RKO (cell line): ENCODE results near the gene SPTA1.

Experiments used
- DNase-seq: peaks from one replicate; pipeline ENCODE4 v3.0.0-alpha.2; 2016; ENCODE audit warnings: low spot score

SPTA1 gene

GRCh38 chr1:158685085-158685484, 1.4 kb downstream of the SPTA1 start:
- DNase-seq: no peak

GRCh38 chr1:158681606-158682005, 4.9 kb downstream of the SPTA1 start:
- no peak for DNase-seq

GRCh38 chr1:158679289-158679688, 7.2 kb downstream of the SPTA1 start:
- DNase-seq: no peak

- DNase-seq: peak; percentile 30
Observed at GRCh38 chr1:158675563-158676323, 10.8 kb downstream of the SPTA1 start.

- DNase-seq: no peak
Observed at GRCh38 chr1:158674302-158674701, 12.2 kb downstream of the SPTA1 start.

GRCh38 chr1:158666037-158666436, 20.5 kb downstream of the SPTA1 start:
- no peak for DNase-seq

GRCh38 chr1:158654571-158654970, 31.9 kb downstream of the SPTA1 start:
- no peak for DNase-seq

- no peak for DNase-seq
Observed at GRCh38 chr1:158654086-158654485, 32.4 kb downstream of the SPTA1 start.

- DNase-seq: no peak
Observed at GRCh38 chr1:158652721-158653334, 33.7 kb downstream of the SPTA1 start.

- no peak for DNase-seq
Observed at GRCh38 chr1:158649052-158649451, 37.5 kb downstream of the SPTA1 start.

GRCh38 chr1:158646465-158646864, 40.0 kb downstream of the SPTA1 start:
- DNase-seq: no peak

- no peak for DNase-seq
Observed at GRCh38 chr1:158644449-158644848, 42.1 kb downstream of the SPTA1 start.

GRCh38 chr1:158638904-158639303, 47.6 kb downstream of the SPTA1 start:
- DNase-seq: no peak

- no peak for DNase-seq
Observed at GRCh38 chr1:158638146-158638545, 48.4 kb downstream of the SPTA1 start.

GRCh38 chr1:158613764-158614163, 72.8 kb downstream of the SPTA1 start:
- no peak for DNase-seq

GRCh38 chr1:158611916-158612315, 74.6 kb downstream of the SPTA1 start:
- no peak for DNase-seq

GRCh38 chr1:158607296-158607695, 79.2 kb downstream of the SPTA1 start:
- no peak for DNase-seq

GRCh38 chr1:158604968-158605367, 81.5 kb downstream of the SPTA1 start, which contains the start of gene OR10Z1:
TSS of gene OR10Z1 (plus strand) at chr1:158605268. CDS start at chr1:158606439, 1,171 bp downstream.
- no peak for DNase-seq

GRCh38 chr1:158600735-158601134, 85.8 kb downstream of the SPTA1 start:
- DNase-seq: no peak

GRCh38 chr1:158586942-158587341, 99.6 kb downstream of the SPTA1 start:
- no peak for DNase-seq

GRCh38 chr1:158583962-158584361, 102.6 kb downstream of the SPTA1 start:
- DNase-seq: no peak

- no peak for DNase-seq
Observed at GRCh38 chr1:158579733-158580132, 106.8 kb downstream of the SPTA1 start, which contains the start of gene OR10X1. TSS of gene OR10X1 (minus strand) at chr1:158579899. CDS start at chr1:158579899, 0 bp downstream.

GRCh38 chr1:158577561-158577960, 109.0 kb downstream of the SPTA1 start:
- DNase-seq: no peak

GRCh38 chr1:158572226-158572625, 114.3 kb downstream of the SPTA1 start:
- no peak for DNase-seq
